DND-41 (cell line): ENCODE measurements around the gene SEC31A.

Experiments used
- CTCF ChIP-seq: IDR thresholded peaks from 2 replicates; pipeline ENCODE4 v1.5.1; 2012; ENCODE audit warnings: borderline replicate concordance, low read length, moderate library complexity, mild to moderate bottlenecking; ENCODE audit not compliant: poor library complexity, severe bottlenecking; ENCODE audit errors: extremely low read depth
- EZH2 ChIP-seq: IDR thresholded peaks from 3 replicates; pipeline ENCODE4 v1.6.1; 2012; ENCODE audit warnings: borderline replicate concordance, low read depth, mild to moderate bottlenecking, moderate library complexity, low read length, inconsistent platforms; ENCODE audit not compliant: severe bottlenecking

DNA sequence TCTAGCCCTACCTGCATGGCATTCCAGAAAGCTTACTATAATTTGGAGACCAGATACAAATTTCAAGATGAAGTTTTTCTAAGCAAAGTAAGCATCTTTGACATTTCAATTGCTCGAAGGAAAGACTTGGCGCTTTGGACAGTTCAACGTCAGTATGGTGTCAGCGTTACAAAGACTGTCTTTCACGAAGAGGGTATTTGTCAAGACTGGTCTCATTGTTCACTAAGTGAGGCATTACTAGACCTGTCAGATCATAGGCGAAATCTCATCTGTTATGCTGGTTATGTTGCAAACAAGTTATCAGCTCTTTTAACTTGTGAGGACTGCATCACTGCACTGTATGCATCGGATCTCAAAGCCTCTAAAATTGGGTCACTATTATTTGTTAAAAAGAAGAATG lies 27.1 kb upstream of the SEC31A start:
- TF ChIP-seq CTCF (no peak), EZH2 (no peak)
